Transverse colon (tissue), 3 donors: ENCODE results near the gene STK31.

Experiments
- CTCF ChIP-seq, 5 experiments: fragments of 200-600 bp in 3 of 5; fragments of 450-650 bp in 2 of 5; sonication (generic) in 3 of 5; IDR thresholded peaks; 1 replicate in 2 of 5; 2 replicates in 3 of 5; pipeline ENCODE4 v1.5.1; 2016 to 2017; ENCODE audit warnings: antibody characterized with exemption in 5 of 5, inconsistent platforms in 3 of 5, mild to moderate bottlenecking in 2 of 5, moderate library complexity in 1 of 5
- POLR2A ChIP-seq: fragments of 450-650 bp; IDR thresholded peaks from one replicate; pipeline ENCODE4 v1.6.1; 2016; ENCODE audit warnings: antibody characterized with exemption, mild to moderate bottlenecking, moderate library complexity

- TF ChIP-seq POLR2A: no peak
- no peak for TF ChIP-seq CTCF (IDR thresholded peaks at IDR 0.05)
Measured at GRCh38 chr7:23765943-23766342, 55.9 kb downstream of the STK31 start.
